ENCODE measurements around the gene FABP6.
A peak's percentile ranks its signal among the peaks of the same experiment; 100 is the strongest.

Gene FABP6

DNA sequence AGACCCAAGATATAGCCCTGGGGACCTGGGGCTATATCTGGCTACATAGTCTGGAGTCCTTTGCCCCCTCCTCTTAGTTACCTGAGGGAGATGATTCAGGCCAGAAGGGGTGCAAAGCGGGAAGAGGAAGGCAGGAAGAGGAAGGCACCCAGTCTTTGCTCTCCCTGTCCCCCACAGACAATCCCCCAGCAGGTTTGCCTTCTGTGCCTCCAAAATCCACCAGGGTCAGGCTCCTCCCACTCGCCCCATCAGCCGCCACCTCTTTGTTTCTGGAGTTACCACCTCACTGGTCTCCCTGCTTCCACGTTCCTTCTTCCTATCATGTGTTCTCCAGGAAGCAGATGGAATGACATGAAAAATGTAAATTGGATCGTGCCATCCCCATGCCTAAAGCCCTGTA lies 31.2 kb upstream of the FABP6 start:
- H3K4me3 ChIP-seq (ENCODE audit: low read depth, low read length) = no peak overlapping the region
- no peak overlapping the region for H2AK5ac ChIP-seq (ENCODE audit: low read length)
- no peak overlapping the region for H3K27ac ChIP-seq (ENCODE audit: low read depth, low read length)
- H3K4ac ChIP-seq (ENCODE audit: low read depth, low read length) = no peak overlapping the region
- peaks cover 12 to 17% of the 10 kb centered on the region in 2 experiments for H3K4me1 ChIP-seq (ENCODE audit: control insufficient read depth in 1 of 2, insufficient read depth in 2 of 2, low read length in 2 of 2)
- H3K36me3 ChIP-seq (ENCODE audit: control insufficient read depth in 1 of 2, insufficient read depth in 2 of 2, low read length in 2 of 2) = no peaks in the 10 kb centered on the region
- peak overlapping the region; percentile 35 for H2AFZ ChIP-seq (ENCODE audit: insufficient read depth, low read length, poor library complexity)
- H3K4me2 ChIP-seq (ENCODE audit: low read length) = peak overlapping the region; percentile 14
- peak overlapping the region; percentile 30 for H3K14ac ChIP-seq (ENCODE audit: low read length)
- H4K8ac ChIP-seq (ENCODE audit: low read depth, low read length) = peak overlapping the region; percentile 47
- H3K18ac ChIP-seq (ENCODE audit: low read length) = no peak overlapping the region
- H3K23ac ChIP-seq (ENCODE audit: low read length) = no peak overlapping the region
- H4K12ac ChIP-seq (ENCODE audit: low read depth, low read length) = no peak overlapping the region
- no peak overlapping the region for H2BK5ac ChIP-seq (ENCODE audit: low read depth, low read length, poor library complexity)
- no CpG with 5 or more reads among the region's 5 CpGs for WGBS (ENCODE audit: extremely low coverage, insufficient coverage, insufficient read length)
- H3K79me1 ChIP-seq (ENCODE audit: low read length) = no peaks in the 10 kb centered on the region
- peak overlapping the region; percentile 83 for H2BK12ac ChIP-seq (ENCODE audit: low read length)
- no peak for DNase-seq
- H3K9me3 ChIP-seq (ENCODE audit: insufficient read depth, low read depth, low read length) = no peaks in the 10 kb centered on the region
- no peaks in the 10 kb centered on the region for H3K79me2 ChIP-seq (ENCODE audit: control insufficient read depth, insufficient read depth, low read length, poor library complexity)
- H3K9ac ChIP-seq (ENCODE audit: low read length) = no peak overlapping the region
- peak overlapping the region; percentile 69 for H4K91ac ChIP-seq (ENCODE audit: low read depth, low read length)
- H3K27me3 ChIP-seq (ENCODE audit: insufficient read depth, low read length) = no peaks in the 10 kb centered on the region
- peak overlapping the region; percentile 74 for H2BK120ac ChIP-seq (ENCODE audit: insufficient read depth, low read length, poor library complexity)

DNA sequence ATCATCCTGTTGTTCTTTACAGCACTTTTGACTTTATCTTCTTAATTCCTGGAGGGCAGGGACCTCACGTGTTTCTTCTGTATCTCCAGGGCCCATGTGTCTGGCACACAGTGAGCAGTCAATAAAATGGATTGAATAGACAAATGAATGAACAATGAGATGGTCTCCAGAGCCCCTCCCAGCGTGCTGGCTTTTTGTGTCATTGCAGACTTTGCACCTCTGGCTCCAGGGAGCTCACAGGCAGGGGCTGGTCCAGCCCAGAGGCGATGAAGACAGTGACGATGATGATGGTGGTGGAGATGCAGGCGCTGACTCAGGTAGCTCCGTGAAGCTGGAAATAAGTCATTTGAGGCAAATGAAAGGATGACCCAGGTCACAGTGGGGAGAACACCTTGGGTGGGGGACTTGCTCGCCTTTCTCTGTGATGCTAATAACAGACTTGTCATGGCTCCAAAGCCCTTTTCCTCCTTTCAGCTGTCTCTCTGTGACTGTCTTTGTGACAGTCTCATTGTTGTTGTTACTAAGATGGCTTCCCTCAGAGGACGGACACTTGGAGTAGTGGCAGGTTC lies 30.4 kb upstream of the FABP6 start:
- Histone ChIP-seq H2BK5ac (ENCODE audit: low read depth, low read length, poor library complexity) (no peak overlapping the region), H2AFZ (ENCODE audit: insufficient read depth, low read length, poor library complexity) (no peak overlapping the region), H2AK5ac (ENCODE audit: low read length) (no peak overlapping the region), H2BK12ac (ENCODE audit: low read length) (no peak overlapping the region), H3K9ac (ENCODE audit: low read length) (no peak overlapping the region), H3K4me1 (ENCODE audit: control insufficient read depth in 1 of 2, insufficient read depth in 2 of 2, low read length in 2 of 2) (peaks cover 12 to 17% of the 10 kb centered on the region in 2 experiments), H3K4ac (ENCODE audit: low read depth, low read length) (no peak overlapping the region), H4K91ac (ENCODE audit: low read depth, low read length) (no peak overlapping the region), H3K36me3 (ENCODE audit: control insufficient read depth in 1 of 2, insufficient read depth in 2 of 2, low read length in 2 of 2) (no peaks in the 10 kb centered on the region), H3K79me1 (ENCODE audit: low read length) (no peaks in the 10 kb centered on the region), H3K4me2 (ENCODE audit: low read length) (peak overlapping the region; percentile 46), H2BK120ac (ENCODE audit: insufficient read depth, low read length, poor library complexity) (no peak overlapping the region), H4K12ac (ENCODE audit: low read depth, low read length) (no peak overlapping the region), H3K23ac (ENCODE audit: low read length) (no peak overlapping the region), H3K27ac (ENCODE audit: low read depth, low read length) (no peak overlapping the region), H3K18ac (ENCODE audit: low read length) (no peak overlapping the region), H3K4me3 (ENCODE audit: low read depth, low read length) (no peak overlapping the region), H3K14ac (ENCODE audit: low read length) (no peak overlapping the region), H3K79me2 (ENCODE audit: control insufficient read depth, insufficient read depth, low read length, poor library complexity) (no peaks in the 10 kb centered on the region), H4K8ac (ENCODE audit: low read depth, low read length) (no peak overlapping the region), H3K9me3 (ENCODE audit: insufficient read depth, low read depth, low read length) (no peaks in the 10 kb centered on the region), H3K27me3 (ENCODE audit: insufficient read depth, low read length) (no peaks in the 10 kb centered on the region)
- no CpG with 5 or more reads among the region's 8 CpGs for WGBS (ENCODE audit: extremely low coverage, insufficient coverage, insufficient read length)
- no peak for DNase-seq

DNA sequence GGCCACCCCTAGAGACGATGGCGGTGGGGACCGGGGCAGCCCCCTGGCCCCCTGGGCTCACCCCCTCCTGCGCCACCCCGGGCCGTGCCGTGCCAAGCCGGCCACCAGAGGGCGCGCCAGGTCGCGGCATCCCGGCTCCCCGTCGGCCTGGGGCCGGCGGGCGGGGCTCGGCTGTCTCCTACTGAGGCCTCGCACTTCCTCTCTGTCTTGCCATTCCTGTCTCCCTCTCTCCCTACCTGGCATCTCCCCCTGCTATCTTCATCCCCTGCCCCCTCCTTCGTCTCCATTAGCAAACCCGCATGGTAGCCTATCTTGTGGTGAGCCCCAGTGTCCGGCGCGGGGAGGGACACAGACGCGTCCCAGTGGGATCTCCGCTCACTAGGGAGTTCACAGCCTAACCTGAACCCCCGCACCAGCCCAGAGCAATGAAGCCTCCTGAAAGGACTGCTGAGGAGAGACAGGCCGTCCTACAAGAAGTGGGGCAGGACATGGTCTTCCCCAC lies 29.8 kb upstream of the FABP6 start:
- H3K4me1 ChIP-seq (ENCODE audit: control insufficient read depth in 1 of 2, insufficient read depth in 2 of 2, low read length in 2 of 2) = peaks cover 12 to 17% of the 10 kb centered on the region in 2 experiments
- no peaks in the 10 kb centered on the region for H3K79me1 ChIP-seq (ENCODE audit: low read length)
- peak; percentile 36 to 71 for DNase-seq
- peak overlapping the region; percentile 59 for H2AFZ ChIP-seq (ENCODE audit: insufficient read depth, low read length, poor library complexity)
- no peak overlapping the region for H3K9ac ChIP-seq (ENCODE audit: low read length)
- no peaks in the 10 kb centered on the region for H3K9me3 ChIP-seq (ENCODE audit: insufficient read depth, low read depth, low read length)
- H4K12ac ChIP-seq (ENCODE audit: low read depth, low read length) = no peak overlapping the region
- no peaks in the 10 kb centered on the region for H3K27me3 ChIP-seq (ENCODE audit: insufficient read depth, low read length)
- no peak overlapping the region for H2BK5ac ChIP-seq (ENCODE audit: low read depth, low read length, poor library complexity)
- H2BK12ac ChIP-seq (ENCODE audit: low read length) = peak overlapping the region; percentile 24
- no peak overlapping the region for H2AK5ac ChIP-seq (ENCODE audit: low read length)
- no peak overlapping the region for H3K4ac ChIP-seq (ENCODE audit: low read depth, low read length)
- H3K14ac ChIP-seq (ENCODE audit: low read length) = no peak overlapping the region
- no peak overlapping the region for H3K18ac ChIP-seq (ENCODE audit: low read length)
- H3K36me3 ChIP-seq (ENCODE audit: control insufficient read depth in 1 of 2, insufficient read depth in 2 of 2, low read length in 2 of 2) = no peaks in the 10 kb centered on the region
- H3K79me2 ChIP-seq (ENCODE audit: control insufficient read depth, insufficient read depth, low read length, poor library complexity) = no peaks in the 10 kb centered on the region
- peak overlapping the region; percentile 46 for H3K4me2 ChIP-seq (ENCODE audit: low read length)
- H4K91ac ChIP-seq (ENCODE audit: low read depth, low read length) = peak overlapping the region; percentile 49
- no CpG with 5 or more reads among the region's 30 CpGs for WGBS (ENCODE audit: extremely low coverage, insufficient coverage, insufficient read length)
- no peak overlapping the region for H3K4me3 ChIP-seq (ENCODE audit: low read depth, low read length)
- H3K27ac ChIP-seq (ENCODE audit: low read depth, low read length) = no peak overlapping the region
- no peak overlapping the region for H2BK120ac ChIP-seq (ENCODE audit: insufficient read depth, low read length, poor library complexity)
- H3K23ac ChIP-seq (ENCODE audit: low read length) = no peak overlapping the region
- peak overlapping the region; percentile 40 for H4K8ac ChIP-seq (ENCODE audit: low read depth, low read length)

GRCh38 chr5:160207061-160207460 lies 22.2 kb upstream of the FABP6 start:
- no peak overlapping the region for H3K14ac ChIP-seq (ENCODE audit: low read length)
- H3K79me1 ChIP-seq (ENCODE audit: low read length) = no peaks in the 10 kb centered on the region
- no peak overlapping the region for H4K12ac ChIP-seq (ENCODE audit: low read depth, low read length)
- no peak overlapping the region for H2AK5ac ChIP-seq (ENCODE audit: low read length)
- H3K79me2 ChIP-seq (ENCODE audit: control insufficient read depth, insufficient read depth, low read length, poor library complexity) = no peaks in the 10 kb centered on the region
- WGBS (ENCODE audit: extremely low coverage, insufficient coverage, insufficient read length) = no CpG with 5 or more reads among the region's 2 CpGs
- no peak overlapping the region for H4K8ac ChIP-seq (ENCODE audit: low read depth, low read length)
- H3K18ac ChIP-seq (ENCODE audit: low read length) = no peak overlapping the region
- no peak overlapping the region for H3K27ac ChIP-seq (ENCODE audit: low read depth, low read length)
- no peak overlapping the region for H2BK5ac ChIP-seq (ENCODE audit: low read depth, low read length, poor library complexity)
- H2BK12ac ChIP-seq (ENCODE audit: low read length) = no peak overlapping the region
- H3K4me2 ChIP-seq (ENCODE audit: low read length) = no peak overlapping the region
- H4K91ac ChIP-seq (ENCODE audit: low read depth, low read length) = no peak overlapping the region
- H2AFZ ChIP-seq (ENCODE audit: insufficient read depth, low read length, poor library complexity) = no peak overlapping the region
- peak overlapping the region; percentile 31 for H3K9ac ChIP-seq (ENCODE audit: low read length)
- H3K4ac ChIP-seq (ENCODE audit: low read depth, low read length) = no peak overlapping the region
- no peaks in the 10 kb centered on the region for H3K27me3 ChIP-seq (ENCODE audit: insufficient read depth, low read length)
- no peaks in the 10 kb centered on the region for H3K9me3 ChIP-seq (ENCODE audit: insufficient read depth, low read depth, low read length)
- DNase-seq = no peak
- no peak overlapping the region for H3K4me3 ChIP-seq (ENCODE audit: low read depth, low read length)
- peaks cover 3 to 6% of the 10 kb centered on the region in 2 experiments for H3K4me1 ChIP-seq (ENCODE audit: control insufficient read depth in 1 of 2, insufficient read depth in 2 of 2, low read length in 2 of 2)
- H3K36me3 ChIP-seq (ENCODE audit: control insufficient read depth in 1 of 2, insufficient read depth in 2 of 2, low read length in 2 of 2) = no peaks in the 10 kb centered on the region
- H3K23ac ChIP-seq (ENCODE audit: low read length) = no peak overlapping the region
- H2BK120ac ChIP-seq (ENCODE audit: insufficient read depth, low read length, poor library complexity) = no peak overlapping the region
